ENCODE data around the gene LRRC32. TPM values are rescaled to one million over a fixed set of nuclear protein-coding genes. Genes with fewer than 3 reads are reported as not detected.

The LRRC32 gene
- total and polyA plus RNA-seq, 10 of the 15 experiments (the other 5 are each of a cell fraction or from before 2014, with no cell fraction given), result 0.56 to 20.8 (median 7.4) TPM

- CTCF ChIA-PET, result interaction anchor here (0.6 to 10.0 kb wide), 4 partner anchors 33 to 1384 kb away, joined by 3 to 70 read pairs (median 8); partner anchors contain the start of gene LRRC32
- RAD21 ChIA-PET (ENCODE audit: unreplicated experiment), result interaction anchor here (0.9 to 11.6 kb wide), 2 partner anchors 33 to 40 kb away, joined by 4 to 145 read pairs; partner anchors contain the start of gene LRRC32
- Histone ChIP-seq H3K27me3 (replicated peaks in 1 of 2; ENCODE audit: control insufficient read depth in 2 of 2, insufficient read depth in 2 of 2, low read length in 1 of 2) (no peaks in the 10 kb centered on the region; a peak in 1 of 4 replicates), H3K4me3 (no peak overlapping the region), H4K20me1 (ENCODE audit: control insufficient read depth, insufficient read depth) (no peaks in the 10 kb centered on the region), H3K36me3 (ENCODE audit: control insufficient read depth in 2 of 2, insufficient read depth in 2 of 2, low read length in 1 of 2) (no peaks in the 10 kb centered on the region), H3K79me2 (ENCODE audit: control insufficient read depth, insufficient read depth, low read length) (no peaks in the 10 kb centered on the region), H3K4me1 (ENCODE audit: control insufficient read depth, insufficient read depth, low read length) (peaks cover 40% of the 10 kb centered on the region), H2AFZ (ENCODE audit: control insufficient read depth, low read depth, low read length) (no peak overlapping the region), H3K27ac (ENCODE audit: control insufficient read depth, insufficient read depth) (no peak overlapping the region), H3K4me2 (ENCODE audit: control insufficient read depth, insufficient read depth) (no peak overlapping the region), H3K9ac (ENCODE audit: control insufficient read depth, insufficient read depth, low read length) (no peak overlapping the region), H3K9me3 (replicated peaks; ENCODE audit: control insufficient read depth, insufficient read depth, low read length) (peaks cover 3% of the 10 kb centered on the region; the same call in 2 of the 3 replicates)
- BruUV-seq (replicated peaks), result no TSS peak
- WGBS (ENCODE audit: insufficient coverage, insufficient replicate concordance, low lambda C conversion rate, missing lambda C conversion rate), result 49% methylated on average over 3 of the region's 3 CpGs
- ATAC-seq, result no peak
- no peak for FAIRE-seq
- DNase-seq (ENCODE audit: low read depth, low spot score), result no peak
- TF ChIP-seq TCF3 (IDR thresholded peaks at IDR 0.05; ENCODE audit: borderline replicate concordance, insufficient read depth, low read depth, low read length) (no peak), MXI1 (IDR thresholded peaks at IDR 0.05; ENCODE audit: low read depth, low read length) (no peak), ZBTB33 (IDR thresholded peaks at IDR 0.05) (no peak), NR2F1 (conservative IDR thresholded peaks at IDR 0.05) (no peak), SRF (IDR thresholded peaks at IDR 0.05; ENCODE audit: low read depth in 2 of 2, low read length in 2 of 2) (no peak), ZBED1 (IDR thresholded peaks at IDR 0.05; ENCODE audit: borderline replicate concordance) (no peak)
- SMC1A ChIA-PET (ENCODE audit: uncharacterized antibody, unreplicated experiment), result interaction anchor here (1.1 to 1.3 kb wide), 4 partner anchors 10 to 46 kb away, joined by 3 to 6 read pairs (median 4); no protein-coding TSS in a partner anchor
- intact Hi-C loops (cut with micrococcal nuclease; ENCODE audit: unreplicated experiment), result no loop called here
- POLR2A ChIA-PET, result no interaction called here
- in situ Hi-C loops (cut with MboI), result no loop called here
Measured at GRCh38 chr11:76631566-76632308, 38.8 kb downstream of the LRRC32 start.
